Trophoblast cell (in vitro differentiated cells and primary cell): Measurements from ENCODE around the gene NUDT8.
"Not testable (repeated sequence)": the region's sequence is repeated elsewhere in the genome, so short reads cannot be mapped to it uniquely, and the experiment has no call there.

Source experiments
- DNase-seq, 2 donors: peaks; one replicate each; pipeline ENCODE4 v3.0.0-alpha.2; 2016
- H2AFZ ChIP-seq: 2 replicates; pipeline ENCODE4 v1.6.1; 2013; ENCODE audit warnings: low read length, moderate library complexity, mild to moderate bottlenecking; ENCODE audit not compliant: insufficient read depth, poor library complexity
- H2AK5ac ChIP-seq: 2 replicates; pipeline ENCODE4 v1.6.1; 2013; ENCODE audit warnings: mild to moderate bottlenecking, low read length
- H2BK120ac ChIP-seq: 2 replicates; pipeline ENCODE4 v1.6.1; 2013; ENCODE audit warnings: low read length, mild to moderate bottlenecking, moderate library complexity; ENCODE audit not compliant: insufficient read depth, poor library complexity
- H2BK12ac ChIP-seq: 2 replicates; pipeline ENCODE4 v1.6.1; 2013; ENCODE audit warnings: mild to moderate bottlenecking, low read length, moderate library complexity
- H2BK5ac ChIP-seq: 2 replicates; pipeline ENCODE4 v1.6.1; 2013; ENCODE audit warnings: low read length, low read depth, moderate library complexity, mild to moderate bottlenecking; ENCODE audit not compliant: poor library complexity
- H3K14ac ChIP-seq: 2 replicates; pipeline ENCODE4 v1.6.1; 2013; ENCODE audit warnings: mild to moderate bottlenecking, low read length
- H3K18ac ChIP-seq: 2 replicates; pipeline ENCODE4 v1.6.1; 2013; ENCODE audit warnings: mild to moderate bottlenecking, low read length
- H3K23ac ChIP-seq: 2 replicates; pipeline ENCODE4 v1.6.1; 2013; ENCODE audit warnings: low read length
- H3K27ac ChIP-seq: 2 replicates; pipeline ENCODE4 v1.5.1; 2013; ENCODE audit warnings: low read depth, mild to moderate bottlenecking, inconsistent platforms, low read length, moderate library complexity
- H3K27me3 ChIP-seq: 2 replicates; pipeline ENCODE4 v1.6.1; 2013; ENCODE audit warnings: inconsistent platforms, mild to moderate bottlenecking, low read length, moderate library complexity; ENCODE audit not compliant: insufficient read depth
- H3K36me3 ChIP-seq, 2 experiments: 1 replicate in 1 of 2; 2 replicates in 1 of 2; pipeline ENCODE4 v1.6.1; 2013; ENCODE audit warnings: low read length in 2 of 2, mild to moderate bottlenecking in 2 of 2, moderate library complexity in 1 of 2; ENCODE audit not compliant: insufficient read depth in 2 of 2, control insufficient read depth in 1 of 2
- H3K4ac ChIP-seq: 2 replicates; pipeline ENCODE4 v1.6.1; 2013; ENCODE audit warnings: low read depth, mild to moderate bottlenecking, low read length, moderate library complexity
- H3K4me1 ChIP-seq, 2 experiments: 1 replicate in 1 of 2; 2 replicates in 1 of 2; pipeline ENCODE4 v1.6.1; 2013; ENCODE audit warnings: low read length in 2 of 2, mild to moderate bottlenecking in 2 of 2, moderate library complexity in 1 of 2; ENCODE audit not compliant: insufficient read depth in 2 of 2, control insufficient read depth in 1 of 2
- H3K4me2 ChIP-seq: 2 replicates; pipeline ENCODE4 v1.6.1; 2013; ENCODE audit warnings: inconsistent platforms, mild to moderate bottlenecking, low read length, moderate library complexity
- H3K4me3 ChIP-seq: 2 replicates; pipeline ENCODE4 v1.5.1; 2013; ENCODE audit warnings: mild to moderate bottlenecking, low read depth, low read length, inconsistent platforms
- H3K79me1 ChIP-seq: one replicate; pipeline ENCODE4 v1.6.1; 2013; ENCODE audit warnings: low read length
- H3K79me2 ChIP-seq: 2 replicates; pipeline ENCODE4 v1.6.1; 2013; ENCODE audit warnings: low read length, mild to moderate bottlenecking; ENCODE audit not compliant: control insufficient read depth, insufficient read depth, poor library complexity
- H3K9ac ChIP-seq: 2 replicates; pipeline ENCODE4 v1.6.1; 2013; ENCODE audit warnings: mild to moderate bottlenecking, low read length
- H3K9me3 ChIP-seq: 2 replicates; pipeline ENCODE4 v1.6.1; 2013; ENCODE audit warnings: low read depth, mild to moderate bottlenecking, control low read depth, inconsistent platforms, low read length; ENCODE audit not compliant: insufficient read depth
- H4K12ac ChIP-seq: 2 replicates; pipeline ENCODE4 v1.6.1; 2013; ENCODE audit warnings: low read depth, mild to moderate bottlenecking, low read length, moderate library complexity
- H4K8ac ChIP-seq: 2 replicates; pipeline ENCODE4 v1.6.1; 2013; ENCODE audit warnings: low read depth, mild to moderate bottlenecking, low read length, moderate library complexity
- H4K91ac ChIP-seq: one replicate; pipeline ENCODE4 v1.6.1; 2013; ENCODE audit warnings: low read depth, mild to moderate bottlenecking, low read length, moderate library complexity
- WGBS: extraction: QIAGEN DNeasy Blood & Tissue Kit; methylation state at CpG from one replicate; pipeline ENCODE4 v1.1.7; 2013; ENCODE audit warnings: missing lambda C conversion rate; ENCODE audit not compliant: insufficient read length, insufficient coverage; ENCODE audit errors: extremely low coverage; 5-methylcytosine and 5-hydroxymethylcytosine counted together

NUDT8 gene

DNA sequence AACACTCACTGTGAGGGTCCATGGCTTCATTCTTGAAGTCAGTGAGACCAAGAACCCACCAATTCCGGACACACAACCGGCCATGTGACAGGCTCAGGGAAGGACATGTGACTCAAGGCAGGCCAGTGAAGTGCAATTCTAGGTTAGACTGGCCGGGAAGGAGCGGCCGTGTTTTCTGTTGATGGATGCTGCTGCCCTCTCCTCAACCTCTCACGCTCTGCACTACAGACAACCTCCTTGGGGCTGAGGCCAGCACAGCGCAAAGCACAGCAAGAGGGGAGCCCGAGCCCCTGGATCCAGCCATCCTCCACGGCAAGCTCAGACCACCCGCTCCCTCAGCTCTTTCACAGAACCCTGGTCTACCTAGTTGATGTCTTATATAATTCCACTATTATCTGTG, 2.8 kb downstream of the NUDT8 start:
- Histone ChIP-seq H3K4me3 (no peak overlapping the region), H3K9ac (no peak overlapping the region), H3K4me1 (peaks cover 7 to 10% of the 10 kb centered on the region in 2 experiments), H4K8ac (no peak overlapping the region), H2BK120ac (no peak overlapping the region), H2AFZ (no peak overlapping the region), H3K18ac (no peak overlapping the region), H3K79me1 (peaks cover 9% of the 10 kb centered on the region), H3K9me3 (no peaks in the 10 kb centered on the region), H3K27me3 (no peaks in the 10 kb centered on the region), H2BK5ac (no peak overlapping the region), H4K12ac (no peak overlapping the region), H3K27ac (no peak overlapping the region), H3K4me2 (no peak overlapping the region), H4K91ac (no peak overlapping the region), H3K23ac (no peak overlapping the region), H2AK5ac (no peak overlapping the region), H3K36me3 (no peaks in the 10 kb centered on the region), H3K79me2 (peaks cover 2% of the 10 kb centered on the region), H3K14ac (no peak overlapping the region), H3K4ac (no peak overlapping the region), H2BK12ac (no peak overlapping the region)
- DNase-seq: no peak
- no CpG with 5 or more reads among the region's 10 CpGs for WGBS

DNA sequence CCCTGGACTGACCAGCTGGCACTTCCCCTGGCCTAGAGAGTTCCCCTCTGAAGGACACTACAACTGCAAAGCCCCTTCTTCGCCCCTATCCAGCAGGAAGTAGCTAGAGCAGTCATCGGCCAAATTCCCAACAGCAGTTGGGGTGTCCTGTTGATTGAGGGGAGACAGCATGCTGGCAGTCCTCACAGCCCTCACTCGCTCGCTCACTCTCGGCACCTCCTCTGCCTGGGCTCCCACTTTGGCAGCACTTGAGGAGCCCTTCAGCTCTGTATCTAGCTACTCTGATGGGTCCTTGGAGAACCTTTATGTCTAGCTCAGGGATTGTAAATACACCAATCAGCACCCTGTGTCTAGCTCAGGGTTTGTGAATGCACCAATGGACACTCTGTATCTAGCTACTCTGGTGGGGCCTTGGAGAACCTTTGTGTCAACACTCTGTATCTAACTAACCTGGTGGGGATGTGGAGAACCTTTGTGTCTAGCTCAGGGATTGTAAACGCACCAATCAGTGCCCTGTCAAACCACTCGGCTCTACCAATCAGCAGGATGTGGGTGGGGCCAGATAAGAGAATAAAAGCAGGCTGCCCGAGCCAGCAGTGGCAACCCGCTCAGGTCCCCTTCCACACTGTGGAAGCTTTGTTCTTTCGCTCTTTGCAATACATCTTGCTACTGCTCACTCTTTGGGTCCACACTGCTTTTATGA, 3.5 kb downstream of the NUDT8 start:
- not testable (repeated sequence) for H2AK5ac ChIP-seq, H3K27ac ChIP-seq, H2BK12ac ChIP-seq, H3K23ac ChIP-seq, H4K12ac ChIP-seq, H3K9ac ChIP-seq, H3K18ac ChIP-seq, H4K8ac ChIP-seq, H3K27me3 ChIP-seq, H3K4me2 ChIP-seq, DNase-seq, H3K14ac ChIP-seq, H2BK5ac ChIP-seq, H3K4me3 ChIP-seq, H3K9me3 ChIP-seq, H2AFZ ChIP-seq, H3K4ac ChIP-seq, H3K36me3 ChIP-seq, H2BK120ac ChIP-seq, H3K79me2 ChIP-seq, H3K4me1 ChIP-seq, H3K79me1 ChIP-seq, H4K91ac ChIP-seq
- no CpG with 5 or more reads among the region's 10 CpGs for WGBS

DNA sequence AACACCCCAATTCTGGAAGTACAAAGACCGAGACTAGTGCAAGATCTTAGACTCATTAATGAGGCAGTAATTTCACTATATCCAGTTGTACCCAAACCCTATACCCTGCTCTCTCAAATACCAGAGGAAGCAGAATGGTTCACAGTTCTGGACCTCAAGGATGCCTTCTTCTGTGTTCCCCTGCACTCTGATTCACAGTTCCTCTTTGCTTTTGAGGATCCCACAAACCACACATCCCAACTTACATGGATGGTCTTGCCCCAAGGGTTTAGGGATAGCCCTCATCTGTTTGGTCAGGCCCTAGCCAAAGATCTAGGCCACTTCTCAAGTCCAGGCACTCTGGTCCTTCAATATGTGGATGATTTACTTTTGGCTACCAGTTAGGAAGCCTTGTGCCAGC, 5.9 kb downstream of the NUDT8 start:
- not testable (repeated sequence) for H3K4me3 ChIP-seq, DNase-seq, H2BK12ac ChIP-seq

DNA sequence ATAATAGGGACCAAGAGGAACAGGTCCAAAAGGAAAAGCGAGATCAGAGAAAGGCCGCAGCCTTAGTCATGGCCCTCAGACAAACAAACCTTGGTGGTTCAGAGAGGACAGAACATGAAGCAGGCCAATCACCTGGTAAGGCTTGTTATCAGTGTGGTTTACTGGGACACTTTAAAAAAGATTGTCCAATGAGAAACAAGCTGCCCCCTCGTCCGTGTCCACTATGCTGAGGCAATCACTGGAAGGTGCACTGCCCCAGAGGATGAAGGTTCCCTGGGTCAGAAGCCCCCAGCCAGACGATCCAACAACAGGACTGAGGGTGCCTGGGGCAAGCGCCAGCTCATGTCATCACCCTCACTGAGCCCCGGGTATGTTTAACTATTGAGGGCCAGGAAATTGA, 6.8 kb downstream of the NUDT8 start:
- H3K27ac ChIP-seq, DNase-seq: not testable (repeated sequence)

More for the DNA sequence above, 5.9 kb downstream of the NUDT8 start:
- H3K79me1 ChIP-seq, H3K27ac ChIP-seq, H2BK5ac ChIP-seq, H3K36me3 ChIP-seq, H3K27me3 ChIP-seq, H3K9me3 ChIP-seq, H2BK120ac ChIP-seq, H3K18ac ChIP-seq, H2AFZ ChIP-seq, H3K4ac ChIP-seq, H4K8ac ChIP-seq, H3K79me2 ChIP-seq, H3K9ac ChIP-seq, H3K14ac ChIP-seq, H3K4me1 ChIP-seq, H3K23ac ChIP-seq, H4K12ac ChIP-seq, H3K4me2 ChIP-seq, H4K91ac ChIP-seq, H2AK5ac ChIP-seq: not testable (repeated sequence)
- WGBS: no CpG with 5 or more reads among the region's 1 CpG

More for the DNA sequence above, 6.8 kb downstream of the NUDT8 start:
- not testable (repeated sequence) for H3K79me1 ChIP-seq, H2BK12ac ChIP-seq, H4K8ac ChIP-seq, H3K4me1 ChIP-seq, H3K18ac ChIP-seq, H3K14ac ChIP-seq, H3K9ac ChIP-seq, H4K12ac ChIP-seq, H3K4me3 ChIP-seq, H2BK5ac ChIP-seq, H2AFZ ChIP-seq, H3K9me3 ChIP-seq, H2BK120ac ChIP-seq, H3K36me3 ChIP-seq, H4K91ac ChIP-seq, H3K79me2 ChIP-seq, H2AK5ac ChIP-seq, H3K4me2 ChIP-seq, H3K4ac ChIP-seq, H3K23ac ChIP-seq, H3K27me3 ChIP-seq
- no CpG with 5 or more reads among the region's 7 CpGs for WGBS
